SU-DHL-6 (cell line): ENCODE results near the gene CEP20.

Source experiments
- EZH2phosphoT487 ChIP-seq: fragments of 200-600 bp; sonication (generic), shearing (Covaris generic); conservative IDR thresholded peaks from 2 replicates; pipeline ENCODE4 v1.6.1; 2018; ENCODE audit warnings: mild to moderate bottlenecking, antibody characterized with exemption, low read length, moderate library complexity, mixed read lengths
- TF ChIP-seq, protein P1 (sequence below): fragments of 200-600 bp; sonication (generic); IDR thresholded peaks from one replicate; pipeline ENCODE4 v1.5.1; 2017; ENCODE audit warnings: antibody characterized with exemption, mild to moderate bottlenecking, low read length, moderate library complexity; ENCODE audit not compliant: insufficient read depth, poor library complexity, severe bottlenecking

GRCh38 chr16:15816228-15816627, 72.2 kb downstream of the CEP20 start:
- TF ChIP-seq, protein P1, sequence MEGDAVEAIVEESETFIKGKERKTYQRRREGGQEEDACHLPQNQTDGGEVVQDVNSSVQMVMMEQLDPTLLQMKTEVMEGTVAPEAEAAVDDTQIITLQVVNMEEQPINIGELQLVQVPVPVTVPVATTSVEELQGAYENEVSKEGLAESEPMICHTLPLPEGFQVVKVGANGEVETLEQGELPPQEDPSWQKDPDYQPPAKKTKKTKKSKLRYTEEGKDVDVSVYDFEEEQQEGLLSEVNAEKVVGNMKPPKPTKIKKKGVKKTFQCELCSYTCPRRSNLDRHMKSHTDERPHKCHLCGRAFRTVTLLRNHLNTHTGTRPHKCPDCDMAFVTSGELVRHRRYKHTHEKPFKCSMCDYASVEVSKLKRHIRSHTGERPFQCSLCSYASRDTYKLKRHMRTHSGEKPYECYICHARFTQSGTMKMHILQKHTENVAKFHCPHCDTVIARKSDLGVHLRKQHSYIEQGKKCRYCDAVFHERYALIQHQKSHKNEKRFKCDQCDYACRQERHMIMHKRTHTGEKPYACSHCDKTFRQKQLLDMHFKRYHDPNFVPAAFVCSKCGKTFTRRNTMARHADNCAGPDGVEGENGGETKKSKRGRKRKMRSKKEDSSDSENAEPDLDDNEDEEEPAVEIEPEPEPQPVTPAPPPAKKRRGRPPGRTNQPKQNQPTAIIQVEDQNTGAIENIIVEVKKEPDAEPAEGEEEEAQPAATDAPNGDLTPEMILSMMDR = no peak
- no peak for TF ChIP-seq EZH2phosphoT487
